A673 (cell line): ENCODE data around the gene WDR26. TPM values are rescaled to one million over a fixed set of nuclear protein-coding genes. Genes with fewer than 3 reads are reported as not detected.

ENCODE experiments used
- BruUV-seq: library from RNA; stranded (reverse); fragments of 400-500 nt; replicated peaks from 2 replicates; lab custom pipeline; 2021; lab: Mats Ljungman, UMichigan
- CTCF ChIA-PET: fragments of 300-600 bp; sonication (Branson Sonifier 250); formaldehyde crosslinking; loops from one replicate; lab custom pipeline; 2022; ENCODE audit warnings: antibody characterized with exemption; lab: Charles Lee
- POLR2A ChIA-PET: fragments of 300-600 bp; sonication (Branson Sonifier 250); formaldehyde crosslinking; loops from one replicate; lab custom pipeline; 2022; ENCODE audit warnings: antibody characterized with exemption; ENCODE audit not compliant: low non-redundant PET; lab: Charles Lee
- DNase-seq: peaks from one replicate; pipeline ENCODE4 v3.0.0-alpha.2; 2015; ENCODE audit warnings: low spot score
- H3K27ac ChIP-seq: fragments of 200-600 bp; sonication (generic); 2 replicates; pipeline ENCODE4 v1.5.1; 2016; ENCODE audit warnings: mixed run types, low read depth, mild to moderate bottlenecking, mixed read lengths, antibody characterized with exemption, low read length; ENCODE audit not compliant: poor library complexity, severe bottlenecking
- H3K27me3 ChIP-seq: fragments of 200-600 bp; sonication (generic); replicated peaks from 2 replicates; pipeline ENCODE4 v1.6.1; 2017; ENCODE audit warnings: mixed run types, low read depth, mild to moderate bottlenecking, mixed read lengths, antibody characterized with exemption, low read length; ENCODE audit not compliant: insufficient read depth, poor library complexity
- H3K36me3 ChIP-seq: fragments of 200-600 bp; sonication (generic); 2 replicates; pipeline ENCODE4 v1.6.1; 2016; ENCODE audit warnings: mixed run types, mild to moderate bottlenecking, mixed read lengths, antibody characterized with exemption, low read length; ENCODE audit not compliant: insufficient read depth, poor library complexity, severe bottlenecking
- H3K4me1 ChIP-seq: fragments of 200-600 bp; sonication (generic); 2 replicates; pipeline ENCODE4 v1.6.1; 2017; ENCODE audit warnings: mixed run types, mild to moderate bottlenecking, mixed read lengths, antibody characterized with exemption, low read length; ENCODE audit not compliant: insufficient read depth, poor library complexity, severe bottlenecking
- H3K4me3 ChIP-seq: fragments of 200-600 bp; sonication (generic); 2 replicates; pipeline ENCODE4 v1.5.1; 2016; ENCODE audit warnings: low read depth, mixed run types, mild to moderate bottlenecking, mixed read lengths, low read length; ENCODE audit not compliant: poor library complexity, severe bottlenecking
- H3K9me3 ChIP-seq: fragments of 200-600 bp; sonication (generic); 2 replicates; pipeline ENCODE4 v1.6.1; 2016; ENCODE audit warnings: mixed run types, low read depth, mild to moderate bottlenecking, mixed read lengths, antibody characterized with exemption, low read length; ENCODE audit not compliant: poor library complexity, severe bottlenecking
- CTCF ChIP-seq: fragments of 300-800, 200-600 bp; sonication (generic); conservative IDR thresholded peaks from 2 replicates; pipeline ENCODE4 v1.5.1; 2017; ENCODE audit warnings: low read depth, mild to moderate bottlenecking, antibody characterized with exemption, low read length, moderate library complexity, mixed read lengths
- EZH2 ChIP-seq: fragments of 200-600 bp; sonication (generic); IDR thresholded peaks from 2 replicates; pipeline ENCODE4 v1.6.1; 2017; ENCODE audit warnings: borderline replicate concordance, low read depth, mild to moderate bottlenecking, mixed read lengths, antibody characterized with exemption, low read length; ENCODE audit not compliant: poor library complexity, severe bottlenecking
- intact Hi-C: fragments of 100-400 bp; cut with micrococcal nuclease; formaldehyde crosslinking; loops from one replicate; pipeline ENCODE4 v1.10.0; 2022; ENCODE audit not compliant: unreplicated experiment
- total RNA-seq: library from RNA; stranded (reverse); gene quantifications from 2 replicates; pipeline ENCODE4 v1.2.3, GENCODE V29; 2021

Gene WDR26
- total RNA-seq, 1 experiment from 2014 or later = 73.5 TPM

DNA sequence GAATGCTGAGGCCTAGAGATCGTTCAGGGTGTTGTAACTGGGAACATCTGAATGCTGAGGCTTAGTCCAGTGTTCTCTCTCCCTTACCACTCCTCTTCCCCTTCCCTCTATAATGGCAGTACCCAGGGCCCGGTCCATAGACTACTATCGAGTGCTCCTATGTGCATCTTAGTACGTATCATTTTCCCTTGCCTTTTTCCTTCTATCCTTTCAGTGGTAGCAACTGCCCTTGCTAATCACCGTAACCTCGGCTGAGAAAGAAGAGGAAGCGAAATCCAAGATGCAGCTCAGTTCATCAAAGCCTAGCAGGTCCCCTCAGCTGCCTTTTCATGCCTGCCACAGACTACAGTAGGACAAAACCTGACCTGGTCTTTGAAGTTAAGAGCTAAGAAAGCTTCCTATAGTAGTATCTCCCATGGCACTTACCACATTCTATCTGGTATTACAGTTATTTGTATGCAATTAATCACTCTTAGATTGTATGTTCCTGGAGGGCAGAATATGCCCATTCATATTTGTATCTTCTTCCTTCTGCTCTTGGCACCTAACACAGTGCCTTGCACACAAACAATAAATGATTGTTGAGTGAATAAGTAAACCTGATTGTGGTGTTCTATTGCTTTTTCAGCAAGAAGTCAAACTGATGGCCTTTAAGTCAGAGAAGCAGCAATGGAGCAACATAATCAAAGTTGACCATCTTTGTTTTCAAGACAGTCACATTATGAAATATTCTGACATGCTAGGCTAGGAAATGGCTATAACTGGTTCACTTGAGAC is 55.6 kb downstream of the WDR26 start:
- Histone ChIP-seq H3K27ac (no peak overlapping the region), H3K4me1 (no peaks in the 10 kb centered on the region), H3K27me3 (no peaks in the 10 kb centered on the region), H3K4me3 (no peak overlapping the region), H3K36me3 (peaks cover 43% of the 10 kb centered on the region), H3K9me3 (no peaks in the 10 kb centered on the region)
- CTCF ChIA-PET = no interaction called here
- TF ChIP-seq CTCF = no peak
- no peak for TF ChIP-seq EZH2
- POLR2A ChIA-PET = no interaction called here
- DNase-seq = no peak
- intact Hi-C loops = no loop called here
- BruUV-seq = no TSS peak

DNA sequence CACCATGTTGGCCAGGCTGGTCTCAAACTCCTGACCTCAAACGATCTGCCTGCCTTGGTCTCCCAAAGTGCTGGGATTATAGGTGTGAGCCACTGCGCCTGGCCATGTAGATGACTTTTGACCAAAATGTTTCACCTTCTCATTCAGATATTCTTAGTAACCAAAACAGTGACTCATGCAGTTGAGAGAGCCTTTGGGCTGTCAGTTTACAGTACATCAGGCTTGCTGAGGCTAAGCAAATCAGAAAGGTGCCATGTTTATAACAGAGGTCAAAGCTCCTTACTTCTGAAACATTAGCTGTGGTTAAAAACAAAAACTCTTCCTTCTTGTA is 57.0 kb downstream of the WDR26 start:
- DNase-seq = no peak
- no TSS peak for BruUV-seq
- no peaks in the 10 kb centered on the region for H3K4me1 ChIP-seq
- H3K36me3 ChIP-seq = peaks cover 44% of the 10 kb centered on the region
- H3K9me3 ChIP-seq = no peaks in the 10 kb centered on the region
- no peaks in the 10 kb centered on the region for H3K27me3 ChIP-seq
- no peak for TF ChIP-seq EZH2
- TF ChIP-seq CTCF = no peak
- POLR2A ChIA-PET = no interaction called here
- H3K4me3 ChIP-seq = no peak overlapping the region
- CTCF ChIA-PET = no interaction called here
- intact Hi-C loops = no loop called here
- no peak overlapping the region for H3K27ac ChIP-seq

DNA sequence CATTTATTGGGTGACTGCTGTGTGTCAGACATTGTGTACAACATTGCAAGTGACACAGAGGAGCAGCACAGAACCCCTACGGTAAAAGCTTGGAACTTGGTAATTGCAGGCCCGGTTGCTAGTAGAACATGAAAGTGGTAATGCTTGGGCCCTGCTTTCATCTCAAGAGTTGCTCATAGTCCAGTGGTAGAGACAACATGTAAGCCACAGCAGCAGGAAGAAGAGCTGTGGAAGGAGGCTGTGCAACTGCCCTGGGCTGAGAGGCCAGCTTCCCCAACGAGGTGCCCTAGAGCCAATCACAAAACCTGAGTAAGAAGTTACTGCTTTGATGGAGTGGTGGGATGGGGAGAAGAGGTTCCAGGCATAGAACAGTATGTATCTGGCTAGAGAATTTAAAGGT is 59.5 kb downstream of the WDR26 start:
- intact Hi-C loops = no loop called here
- no TSS peak for BruUV-seq
- POLR2A ChIA-PET = no interaction called here
- no peaks in the 10 kb centered on the region for H3K4me1 ChIP-seq
- H3K36me3 ChIP-seq = peaks cover 62% of the 10 kb centered on the region
- no peak for DNase-seq
- CTCF ChIA-PET = no interaction called here
- no peaks in the 10 kb centered on the region for H3K27me3 ChIP-seq
- TF ChIP-seq CTCF = no peak
- TF ChIP-seq EZH2 = no peak
- no peak overlapping the region for H3K4me3 ChIP-seq
- no peaks in the 10 kb centered on the region for H3K9me3 ChIP-seq
- no peak overlapping the region for H3K27ac ChIP-seq
